ENCODE measurements around the gene MAEL. TPM values are rescaled to one million over a fixed set of nuclear protein-coding genes. Genes with fewer than 3 reads are reported as not detected.

The MAEL gene
- total and polyA plus RNA-seq, 2 of the 8 experiments (the other 6 are each of a cell fraction or from before 2014, with no cell fraction given), result 0.03 TPM; not detected in 1

GRCh38 chr1:167067904-167068303 is 78.8 kb downstream of the MAEL start:
- H4K91ac ChIP-seq (replicated peaks; ENCODE audit: insufficient read length, low read length), result no peak overlapping the region
- H2AK5ac ChIP-seq (ENCODE audit: low read depth, low read length), result no peak overlapping the region
- H3K4me2 ChIP-seq (ENCODE audit: insufficient read depth in 1 of 2, low read depth in 2 of 2, low read length in 2 of 2), result no peak overlapping the region
- peaks cover 0 to 2% (median 0%) of the 10 kb centered on the region in 4 experiments; a peak in 1 of 7 replicates for H3K4me1 ChIP-seq (replicated peaks in 1 of 4; ENCODE audit: control insufficient read depth in 3 of 4, insufficient read depth in 4 of 4, low read length in 3 of 4)
- H2AFZ ChIP-seq (ENCODE audit: low read length), result no peak overlapping the region
- no peak for FAIRE-seq
- no peak overlapping the region for H3K14ac ChIP-seq (ENCODE audit: insufficient read length)
- H3K56ac ChIP-seq (replicated peaks; ENCODE audit: insufficient read length, low read depth, low read length), result no peak overlapping the region
- H2BK12ac ChIP-seq (ENCODE audit: low read depth, low read length), result no peak overlapping the region
- no peak overlapping the region for H3K23ac ChIP-seq (ENCODE audit: insufficient read length)
- POLR2A ChIA-PET (ENCODE audit: partially characterized antibody), result no interaction called here
- H3K36me3 ChIP-seq (ENCODE audit: control insufficient read depth in 2 of 4, insufficient read depth in 4 of 4, low read length in 3 of 4), result no peaks in the 10 kb centered on the region
- no peak overlapping the region for H4K8ac ChIP-seq (ENCODE audit: extremely low read depth, insufficient read depth, low read length)
- H2BK20ac ChIP-seq (ENCODE audit: low read length), result no peak overlapping the region
- H3K18ac ChIP-seq (ENCODE audit: extremely low read depth, low read length), result no peak overlapping the region
- no peak overlapping the region for H3K27ac ChIP-seq (ENCODE audit: low read depth, low read length)
- H4K5ac ChIP-seq (ENCODE audit: insufficient read length, low read depth, low read length), result no peak overlapping the region
- H3K9me3 ChIP-seq (ENCODE audit: insufficient read depth in 2 of 2, low read depth in 1 of 2, low read length in 1 of 2), result no peaks in the 10 kb centered on the region
- H4K20me1 ChIP-seq (replicated peaks in 1 of 2; ENCODE audit: control insufficient read depth in 1 of 2, insufficient read depth in 2 of 2, low read length in 2 of 2), result no peaks in the 10 kb centered on the region
- H3K9ac ChIP-seq (replicated peaks in 1 of 4; ENCODE audit: extremely low read depth in 1 of 4, low read depth in 3 of 4, low read length in 3 of 4), result no peak overlapping the region
- no peaks in the 10 kb centered on the region for H3K27me3 ChIP-seq (replicated peaks in 1 of 4; ENCODE audit: control insufficient read depth in 3 of 4, extremely low read depth in 1 of 4, insufficient read depth in 3 of 4, low read length in 3 of 4)
- no peak overlapping the region for H2BK15ac ChIP-seq (ENCODE audit: low read length)
- CTCF ChIA-PET (ENCODE audit: partially characterized antibody), result interaction anchor here (0.7 kb wide), 1 partner anchor 469 kb away, joined by 3 read pairs; no protein-coding TSS in a partner anchor
- no peak overlapping the region for H3K4me3 ChIP-seq (ENCODE audit: extremely low read depth in 1 of 4, insufficient read depth in 2 of 4, low read depth in 3 of 4, low read length in 4 of 4)
- no peak for DNase-seq (ENCODE audit: low read depth in 1 of 2, low spot score in 2 of 2)
- no peaks in the 10 kb centered on the region for H3K23me2 ChIP-seq (ENCODE audit: low read depth, low read length)
- H3K79me2 ChIP-seq (ENCODE audit: control insufficient read depth in 1 of 2, insufficient read depth in 2 of 2, low read length in 2 of 2), result no peaks in the 10 kb centered on the region
- no peaks in the 10 kb centered on the region for H3K79me1 ChIP-seq (ENCODE audit: low read depth, low read length)
- H3K4ac ChIP-seq (replicated peaks; ENCODE audit: insufficient read length, low read depth, low read length), result no peak overlapping the region
- no peak overlapping the region for H2BK120ac ChIP-seq (replicated peaks; ENCODE audit: low read depth, low read length)
- WGBS, 2 experiments (ENCODE audit: extremely low coverage in 1 of 2, insufficient coverage in 1 of 2, insufficient read length in 1 of 2, insufficient replicate concordance in 2 of 2, low coverage in 1 of 2, low lambda C conversion rate in 2 of 2, missing lambda C conversion rate in 1 of 2), result 84% methylated on average over 3 of the region's 3 CpGs; no CpG with 5 or more reads in 1 of the 2 experiments
- no peak overlapping the region for H2BK5ac ChIP-seq (ENCODE audit: low read depth, low read length)
- TF ChIP-seq EZH2 (IDR thresholded peaks at IDR 0.05; ENCODE audit: low read depth, low read length, severe bottlenecking) (no peak), EP300 (IDR thresholded peaks at IDR 0.05; ENCODE audit: borderline replicate concordance in 1 of 2, low read depth in 2 of 2, low read length in 2 of 2) (no peak), POLR2A (IDR thresholded peaks at IDR 0.05; ENCODE audit: control extremely low read depth in 1 of 2, low read depth in 2 of 2, low read length in 2 of 2) (no peak), GTF2F1 (IDR thresholded peaks at IDR 0.05; ENCODE audit: borderline replicate concordance, low read depth, low read length) (no peak), NANOG (IDR thresholded peaks at IDR 0.05; ENCODE audit: insufficient read depth, low read depth, low read length, poor library complexity, severe bottlenecking) (no peak), ASH2L (IDR thresholded peaks at IDR 0.05; ENCODE audit: low read length) (no peak), RAD21 (IDR thresholded peaks at IDR 0.05 in 1 of 2, conservative IDR thresholded peaks at IDR 0.05 in 1 of 2; ENCODE audit: low read depth in 2 of 2, low read length in 2 of 2) (no peak), SP1 (IDR thresholded peaks at IDR 0.05; ENCODE audit: low read depth, low read length) (no peak), SIRT6 (IDR thresholded peaks at IDR 0.05; ENCODE audit: low read length) (no peak), SIN3A (conservative IDR thresholded peaks at IDR 0.05 in 1 of 2, IDR thresholded peaks at IDR 0.05 in 1 of 2; ENCODE audit: low read depth in 1 of 2, low read length in 2 of 2) (no peak), SAP30 (IDR thresholded peaks at IDR 0.05; ENCODE audit: insufficient read depth, insufficient replicate concordance, low read length) (no peak), HDAC2 (IDR thresholded peaks at IDR 0.05; ENCODE audit: borderline replicate concordance in 1 of 2, low read depth in 2 of 2, low read length in 2 of 2) (no peak), ZNF274 (IDR thresholded peaks at IDR 0.05; ENCODE audit: borderline replicate concordance, extremely low read depth, low read length) (no peak)

All from H1 (cell line).